Hepatic stellate cell (primary cell): ENCODE measurements around the gene EFHC1.

Experiments
- DNase-seq: peaks from one replicate; pipeline ENCODE4 v3.0.0; 2011; ENCODE audit warnings: low spot score

The EFHC1 gene

GRCh38 chr6:52503323-52503747 is 83.2 kb downstream of the EFHC1 start:
- DNase-seq, result no peak

- DNase-seq, result peak; percentile 77
Observed at GRCh38 chr6:52503851-52504781, 84.0 kb downstream of the EFHC1 start.

- no peak for DNase-seq
Observed at GRCh38 chr6:52504782-52505136, 84.6 kb downstream of the EFHC1 start.

- no peak for DNase-seq
Observed at GRCh38 chr6:52505726-52506409, 85.7 kb downstream of the EFHC1 start.

GRCh38 chr6:52506476-52506875 is 86.3 kb downstream of the EFHC1 start:
- DNase-seq, result no peak

GRCh38 chr6:52507557-52508260 is 87.6 kb downstream of the EFHC1 start:
- DNase-seq, result peak; percentile 77

GRCh38 chr6:52508261-52508739 is 88.2 kb downstream of the EFHC1 start:
- DNase-seq, result no peak

- no peak for DNase-seq
Observed at GRCh38 chr6:52509281-52510212, 89.4 kb downstream of the EFHC1 start.

GRCh38 chr6:52510213-52510562 is 90.0 kb downstream of the EFHC1 start:
- no peak for DNase-seq

GRCh38 chr6:52511163-52511562 is 91.0 kb downstream of the EFHC1 start:
- DNase-seq, result no peak

GRCh38 chr6:52511572-52512151 is 91.5 kb downstream of the EFHC1 start:
- no peak for DNase-seq

GRCh38 chr6:52512199-52512598 is 92.1 kb downstream of the EFHC1 start:
- DNase-seq, result peak; percentile 93

- DNase-seq, result no peak
Observed at GRCh38 chr6:52513464-52513863, 93.3 kb downstream of the EFHC1 start.

GRCh38 chr6:52513896-52514295 is 93.8 kb downstream of the EFHC1 start:
- no peak for DNase-seq

- no peak for DNase-seq
Observed at GRCh38 chr6:52514514-52514913, 94.4 kb downstream of the EFHC1 start.

- no peak for DNase-seq
Observed at GRCh38 chr6:52515219-52515960, 95.2 kb downstream of the EFHC1 start.

GRCh38 chr6:52516269-52516668 is 96.1 kb downstream of the EFHC1 start:
- DNase-seq, result no peak

- no peak for DNase-seq
Observed at GRCh38 chr6:52516943-52517342, 96.8 kb downstream of the EFHC1 start.

- DNase-seq, result peak; percentile 95
Observed at GRCh38 chr6:52517502-52518278, 97.5 kb downstream of the EFHC1 start.
